Type B pancreatic cell (in vitro differentiated cells): ENCODE measurements around the gene ERC2. TPM values are rescaled to one million over a fixed set of nuclear protein-coding genes. Genes with fewer than 3 reads are reported as not detected.

Experiments
- DNase-seq: peaks from one replicate; pipeline ENCODE4 v3.0.0; 2021; ENCODE audit warnings: mixed read lengths; ENCODE audit not compliant: unreplicated experiment; ENCODE audit errors: extremely low spot score
- H3K27ac Mint-ChIP-seq: 2 replicates; pipeline ENCODE4 v1.8.0; 2021; ENCODE audit warnings: mild to moderate bottlenecking, mixed read lengths
- H3K27me3 Mint-ChIP-seq: 2 replicates; pipeline ENCODE4 v1.8.0; 2021; ENCODE audit warnings: mixed read lengths
- H3K36me3 Mint-ChIP-seq: 2 replicates; pipeline ENCODE4 v1.8.0; 2021; ENCODE audit warnings: mixed read lengths
- H3K4me1 Mint-ChIP-seq: one replicate; pipeline ENCODE4 v1.8.0; 2021; ENCODE audit warnings: mixed read lengths; ENCODE audit not compliant: unreplicated experiment
- H3K4me3 Mint-ChIP-seq: 2 replicates; pipeline ENCODE4 v1.8.0; 2021; ENCODE audit warnings: mild to moderate bottlenecking, mixed read lengths
- H3K9me3 Mint-ChIP-seq: 2 replicates; pipeline ENCODE4 v1.8.0; 2021; ENCODE audit warnings: mixed read lengths
- total RNA-seq: library from RNA; stranded (reverse); gene quantifications from 2 replicates; pipeline ENCODE4 v1.2.1, GENCODE V29; 2021; ENCODE audit warnings: low replicate concordance
- TF ChIP-seq, protein P1 (sequence below): fragments of 200-600 bp; sonication (generic); conservative IDR thresholded peaks from 2 replicates; pipeline ENCODE4 v1.5.0; 2021; ENCODE audit warnings: antibody characterized with exemption, mild to moderate bottlenecking

Gene ERC2
- total RNA-seq, 1 donor from 2014 or later, result 6.1 TPM

GRCh38 chr3:55968331-55968730 lies 499.9 kb downstream of the ERC2 start:
- Mint-ChIP-seq H3K27me3 (peaks cover 5% of the 10 kb centered on the region), H3K9me3 (peaks cover 5% of the 10 kb centered on the region), H3K4me3 (no peak overlapping the region), H3K36me3 (peaks cover 4% of the 10 kb centered on the region), H3K27ac (no peak overlapping the region), H3K4me1 (peaks cover 5% of the 10 kb centered on the region)
- no peak for DNase-seq
- TF ChIP-seq, protein P1, sequence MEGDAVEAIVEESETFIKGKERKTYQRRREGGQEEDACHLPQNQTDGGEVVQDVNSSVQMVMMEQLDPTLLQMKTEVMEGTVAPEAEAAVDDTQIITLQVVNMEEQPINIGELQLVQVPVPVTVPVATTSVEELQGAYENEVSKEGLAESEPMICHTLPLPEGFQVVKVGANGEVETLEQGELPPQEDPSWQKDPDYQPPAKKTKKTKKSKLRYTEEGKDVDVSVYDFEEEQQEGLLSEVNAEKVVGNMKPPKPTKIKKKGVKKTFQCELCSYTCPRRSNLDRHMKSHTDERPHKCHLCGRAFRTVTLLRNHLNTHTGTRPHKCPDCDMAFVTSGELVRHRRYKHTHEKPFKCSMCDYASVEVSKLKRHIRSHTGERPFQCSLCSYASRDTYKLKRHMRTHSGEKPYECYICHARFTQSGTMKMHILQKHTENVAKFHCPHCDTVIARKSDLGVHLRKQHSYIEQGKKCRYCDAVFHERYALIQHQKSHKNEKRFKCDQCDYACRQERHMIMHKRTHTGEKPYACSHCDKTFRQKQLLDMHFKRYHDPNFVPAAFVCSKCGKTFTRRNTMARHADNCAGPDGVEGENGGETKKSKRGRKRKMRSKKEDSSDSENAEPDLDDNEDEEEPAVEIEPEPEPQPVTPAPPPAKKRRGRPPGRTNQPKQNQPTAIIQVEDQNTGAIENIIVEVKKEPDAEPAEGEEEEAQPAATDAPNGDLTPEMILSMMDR, result no peak

GRCh38 chr3:55966566-55966965 lies 501.7 kb downstream of the ERC2 start:
- DNase-seq, result no peak
- Mint-ChIP-seq H3K27me3 (peaks cover 6% of the 10 kb centered on the region), H3K4me3 (no peak overlapping the region), H3K4me1 (peaks cover 5% of the 10 kb centered on the region), H3K36me3 (peaks cover 4% of the 10 kb centered on the region), H3K9me3 (peaks cover 5% of the 10 kb centered on the region), H3K27ac (no peak overlapping the region)
- TF ChIP-seq, protein P1, result no peak

GRCh38 chr3:55965776-55966175 lies 502.5 kb downstream of the ERC2 start:
- H3K36me3 Mint-ChIP-seq, result peaks cover 4% of the 10 kb centered on the region
- DNase-seq, result no peak
- TF ChIP-seq, protein P1, result no peak
- H3K4me3 Mint-ChIP-seq, result no peak overlapping the region
- H3K9me3 Mint-ChIP-seq, result peaks cover 5% of the 10 kb centered on the region
- H3K27me3 Mint-ChIP-seq, result peaks cover 6% of the 10 kb centered on the region
- peaks cover 5% of the 10 kb centered on the region for H3K4me1 Mint-ChIP-seq
- H3K27ac Mint-ChIP-seq, result no peak overlapping the region

GRCh38 chr3:55964491-55964985 lies 503.7 kb downstream of the ERC2 start:
- H3K27me3 Mint-ChIP-seq, result peaks cover 6% of the 10 kb centered on the region
- peaks cover 5% of the 10 kb centered on the region for H3K4me1 Mint-ChIP-seq
- no peak for DNase-seq
- no peak overlapping the region for H3K4me3 Mint-ChIP-seq
- no peak overlapping the region for H3K27ac Mint-ChIP-seq
- peaks cover 4% of the 10 kb centered on the region for H3K36me3 Mint-ChIP-seq
- TF ChIP-seq, protein P1, result no peak
- peaks cover 5% of the 10 kb centered on the region for H3K9me3 Mint-ChIP-seq

- Mint-ChIP-seq H3K27me3 (peaks cover 6% of the 10 kb centered on the region), H3K4me3 (no peak overlapping the region), H3K36me3 (peaks cover 4% of the 10 kb centered on the region), H3K4me1 (peaks cover 3% of the 10 kb centered on the region), H3K9me3 (peaks cover 5% of the 10 kb centered on the region), H3K27ac (no peak overlapping the region)
- TF ChIP-seq, protein P1, result no peak
- DNase-seq, result no peak
Observed at GRCh38 chr3:55963601-55964000, 504.7 kb downstream of the ERC2 start.
